BLaER1 (cell line): ENCODE data around the gene TGM6.

Source experiments
- H3K27ac ChIP-seq: shearing (Covaris generic); formaldehyde crosslinking; 2 replicates; pipeline ENCODE4 v1.8.1; 2022
- H3K27me3 ChIP-seq: shearing (Covaris generic); formaldehyde crosslinking; 2 replicates; pipeline ENCODE4 v1.8.1; 2022
- H3K36me3 ChIP-seq: shearing (Covaris generic); formaldehyde crosslinking; 2 replicates; pipeline ENCODE4 v1.8.1; 2022
- H3K4me1 ChIP-seq: shearing (Covaris generic); formaldehyde crosslinking; 2 replicates; pipeline ENCODE4 v1.8.1; 2022
- H3K4me2 ChIP-seq: shearing (Covaris generic); formaldehyde crosslinking; 2 replicates; pipeline ENCODE4 v1.8.1; 2022
- H3K4me3 ChIP-seq: shearing (Covaris generic); formaldehyde crosslinking; 2 replicates; pipeline ENCODE4 v1.8.1; 2022
- H3K9ac ChIP-seq: shearing (Covaris generic); formaldehyde crosslinking; 2 replicates; pipeline ENCODE4 v1.8.1; 2022
- H3K9me3 ChIP-seq: shearing (Covaris generic); formaldehyde crosslinking; 2 replicates; pipeline ENCODE4 v1.8.1; 2022
- H4K20me1 ChIP-seq: shearing (Covaris generic); formaldehyde crosslinking; 2 replicates; pipeline ENCODE4 v1.8.1; 2022
- Cebpa-rat ChIP-seq: shearing (Covaris generic); IDR thresholded peaks from 2 replicates; pipeline ENCODE4 v1.8.1; 2022

TGM6 gene

DNA sequence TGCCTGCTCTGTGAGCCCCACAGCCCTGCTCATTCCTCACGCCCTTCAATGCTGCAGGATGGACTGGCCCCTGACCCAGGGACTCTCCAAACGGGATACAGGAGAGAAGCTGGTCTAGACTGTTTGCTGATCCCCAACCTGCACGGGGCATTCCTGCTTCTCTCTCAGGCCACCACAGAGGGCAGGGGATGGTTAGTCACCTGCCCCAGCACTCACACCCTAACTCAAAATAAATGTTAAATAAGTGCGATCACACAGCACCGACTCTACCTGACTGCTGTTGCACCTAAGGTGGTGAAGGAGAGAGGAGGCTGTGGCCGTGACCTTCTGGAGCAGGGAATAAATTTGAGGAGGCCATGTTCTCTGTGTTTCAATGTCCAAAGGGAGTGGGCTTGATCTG is 39.9 kb upstream of the TGM6 start:
- Histone ChIP-seq H3K9me3 (no peaks in the 10 kb centered on the region), H3K4me3 (no peak overlapping the region), H3K4me2 (peak overlapping the region; percentile 67), H3K27ac (peak overlapping the region; percentile 35; the same call in 1 of the 2 replicates), H3K4me1 (peaks cover 28% of the 10 kb centered on the region), H3K9ac (peak overlapping the region; percentile 17; the same call in 1 of the 2 replicates), H3K27me3 (no peaks in the 10 kb centered on the region), H4K20me1 (no peaks in the 10 kb centered on the region), H3K36me3 (no peaks in the 10 kb centered on the region)
- no peak for TF ChIP-seq Cebpa-rat

DNA sequence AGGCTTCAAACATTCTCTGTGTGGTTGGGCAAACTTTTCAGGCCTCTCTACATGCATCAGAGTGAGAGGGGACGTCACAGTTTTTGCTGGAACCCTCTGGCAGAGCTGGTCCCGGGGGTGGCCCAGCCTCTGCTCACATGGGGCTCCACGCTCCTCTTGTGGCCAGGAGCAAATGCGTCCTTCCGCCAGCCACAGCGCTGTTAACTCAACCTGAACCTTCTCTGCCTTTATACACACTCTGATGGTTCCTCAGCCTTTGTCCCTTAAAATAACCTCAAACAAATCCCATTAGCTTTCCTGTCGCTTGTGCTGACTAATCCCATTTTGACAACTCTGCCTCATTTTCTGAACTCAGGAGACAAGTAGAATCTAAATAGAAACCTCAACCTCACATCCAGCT is 39.4 kb upstream of the TGM6 start:
- Histone ChIP-seq H3K4me2 (peak overlapping the region; percentile 67), H4K20me1 (no peaks in the 10 kb centered on the region), H3K27ac (peak overlapping the region; percentile 35; the same call in 1 of the 2 replicates), H3K9ac (peak overlapping the region; percentile 17; the same call in 1 of the 2 replicates), H3K4me3 (no peak overlapping the region), H3K4me1 (peaks cover 28% of the 10 kb centered on the region), H3K27me3 (no peaks in the 10 kb centered on the region), H3K9me3 (no peaks in the 10 kb centered on the region), H3K36me3 (no peaks in the 10 kb centered on the region)
- no peak for TF ChIP-seq Cebpa-rat

DNA sequence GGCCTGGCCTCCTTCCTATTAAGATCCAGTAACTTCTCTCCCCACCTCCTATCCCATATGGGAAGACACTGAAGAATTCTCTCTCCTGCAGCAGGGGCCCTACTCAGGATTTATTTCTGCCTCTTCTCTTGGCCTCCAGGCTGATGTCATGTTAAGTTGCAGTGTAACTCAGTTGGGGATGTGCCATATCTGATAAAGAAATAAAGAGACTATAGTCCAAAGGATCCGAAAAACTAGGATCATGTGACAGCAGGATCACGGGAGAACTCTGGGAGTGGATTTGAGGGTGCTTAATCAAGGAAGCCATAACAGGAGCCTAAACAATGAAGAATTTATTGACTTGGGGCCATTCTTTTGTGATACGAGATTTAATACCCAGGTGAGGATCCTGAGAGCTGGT is 38.5 kb upstream of the TGM6 start:
- no peaks in the 10 kb centered on the region for H4K20me1 ChIP-seq
- no peaks in the 10 kb centered on the region for H3K9me3 ChIP-seq

DNA sequence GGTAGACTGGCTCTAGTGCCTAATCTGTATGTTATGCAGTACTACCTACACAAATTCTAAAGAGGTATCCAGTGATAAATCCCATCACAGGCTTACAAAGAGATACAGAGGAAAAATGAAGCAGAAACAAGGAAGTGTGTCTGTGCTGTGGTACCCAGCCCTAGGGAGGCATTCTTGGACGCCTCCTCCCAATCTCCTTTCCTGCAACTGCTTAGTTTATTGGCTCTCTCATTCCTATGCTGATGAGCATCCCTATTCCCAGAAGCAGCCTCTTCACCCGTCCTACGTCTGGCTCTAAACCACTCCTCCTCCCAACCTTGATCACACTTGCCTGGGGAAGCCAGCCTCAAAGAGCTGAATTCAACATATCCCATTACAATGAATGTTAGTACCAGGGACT is 34.5 kb upstream of the TGM6 start:
- Histone ChIP-seq H3K27me3 (no peaks in the 10 kb centered on the region), H3K4me3 (no peak overlapping the region), H3K4me2 (no peak overlapping the region), H3K9me3 (no peaks in the 10 kb centered on the region), H3K27ac (no peak overlapping the region), H4K20me1 (no peaks in the 10 kb centered on the region), H3K9ac (no peak overlapping the region), H3K4me1 (peaks cover 20% of the 10 kb centered on the region), H3K36me3 (no peaks in the 10 kb centered on the region)
- no peak for TF ChIP-seq Cebpa-rat

More for the DNA sequence above, 38.5 kb upstream of the TGM6 start:
- no peak for TF ChIP-seq Cebpa-rat
- H3K27me3 ChIP-seq: no peaks in the 10 kb centered on the region
- no peak overlapping the region for H3K9ac ChIP-seq
- no peak overlapping the region for H3K4me3 ChIP-seq
- no peaks in the 10 kb centered on the region for H3K36me3 ChIP-seq
- peak overlapping the region; percentile 35; the same call in 1 of the 2 replicates for H3K27ac ChIP-seq
- peaks cover 28% of the 10 kb centered on the region for H3K4me1 ChIP-seq
- peak overlapping the region; percentile 67 for H3K4me2 ChIP-seq

DNA sequence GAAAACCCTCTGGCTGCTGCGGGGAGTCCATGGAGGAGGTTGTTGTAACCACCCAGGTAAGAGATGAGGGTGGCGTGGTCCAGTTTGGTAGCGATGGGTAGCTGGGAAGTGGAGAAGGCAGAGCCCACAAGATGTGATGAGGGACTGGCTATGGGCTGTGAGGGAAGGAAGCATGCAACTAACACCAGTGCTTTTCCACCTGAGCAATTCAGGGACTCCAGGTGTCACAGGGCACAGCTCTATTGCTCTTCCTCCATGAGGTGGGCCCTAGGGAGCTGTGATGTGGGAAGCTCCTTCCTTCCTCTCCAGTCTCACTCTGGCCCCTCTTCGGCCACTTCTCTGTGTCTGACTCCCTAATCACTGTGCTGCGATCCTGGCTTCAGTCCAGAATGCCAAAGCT is 32.4 kb upstream of the TGM6 start:
- Histone ChIP-seq H3K36me3 (no peaks in the 10 kb centered on the region), H3K4me2 (no peak overlapping the region), H3K9ac (no peak overlapping the region), H3K4me3 (no peak overlapping the region), H3K27me3 (no peaks in the 10 kb centered on the region), H3K9me3 (no peaks in the 10 kb centered on the region), H3K27ac (no peak overlapping the region), H3K4me1 (peaks cover 8% of the 10 kb centered on the region), H4K20me1 (no peaks in the 10 kb centered on the region)
- TF ChIP-seq Cebpa-rat: no peak

DNA sequence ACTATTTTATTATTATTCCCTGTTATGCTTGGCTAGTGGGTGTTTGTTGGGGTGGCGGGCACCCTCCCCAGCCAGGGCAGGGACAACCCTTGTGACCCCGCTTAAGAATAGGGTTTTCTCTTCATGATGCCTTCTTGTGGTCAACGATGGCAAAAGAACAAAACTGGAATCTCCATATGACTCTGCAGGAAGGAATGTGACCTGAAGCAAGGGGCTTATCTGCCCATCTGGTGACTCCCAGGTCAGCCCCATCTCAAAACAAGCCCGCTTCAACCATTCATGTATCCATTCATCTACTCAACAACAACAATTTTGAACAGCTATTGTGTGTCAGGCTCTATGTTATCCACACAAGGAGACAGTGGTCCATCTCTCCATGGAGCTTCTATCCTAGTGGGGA is 30.9 kb upstream of the TGM6 start:
- H3K4me1 ChIP-seq: peaks cover 8% of the 10 kb centered on the region
- H3K27ac ChIP-seq: no peak overlapping the region
- H4K20me1 ChIP-seq: no peaks in the 10 kb centered on the region
- no peak overlapping the region for H3K4me3 ChIP-seq
- TF ChIP-seq Cebpa-rat: no peak
- no peaks in the 10 kb centered on the region for H3K27me3 ChIP-seq
- H3K36me3 ChIP-seq: no peaks in the 10 kb centered on the region
- H3K9ac ChIP-seq: no peak overlapping the region
- no peak overlapping the region for H3K4me2 ChIP-seq
- no peaks in the 10 kb centered on the region for H3K9me3 ChIP-seq

DNA sequence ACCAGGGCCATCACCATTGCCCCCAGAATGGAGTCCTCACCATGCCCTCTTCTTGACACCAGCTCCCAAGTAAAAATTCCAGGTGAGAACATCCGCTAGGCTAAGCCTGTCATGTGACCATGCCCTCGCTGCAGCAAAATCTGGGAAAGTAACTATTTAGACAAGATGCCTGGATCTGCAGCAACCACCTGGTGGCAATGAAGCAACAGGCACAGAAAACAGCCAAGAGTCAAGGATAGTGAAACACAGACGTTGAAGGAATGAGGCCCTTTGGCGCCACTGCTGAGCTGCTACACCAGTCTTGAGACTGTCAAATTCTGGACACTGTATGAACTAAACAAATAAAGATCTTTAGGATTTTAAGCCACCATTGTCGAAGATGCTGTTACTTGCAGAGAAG is 30.1 kb upstream of the TGM6 start:
- no peaks in the 10 kb centered on the region for H3K27me3 ChIP-seq
- no peaks in the 10 kb centered on the region for H4K20me1 ChIP-seq
- no peak for TF ChIP-seq Cebpa-rat
- no peak overlapping the region for H3K9ac ChIP-seq
- peaks cover 8% of the 10 kb centered on the region for H3K4me1 ChIP-seq
- no peak overlapping the region for H3K27ac ChIP-seq
- H3K36me3 ChIP-seq: no peaks in the 10 kb centered on the region
- no peak overlapping the region for H3K4me2 ChIP-seq
- no peak overlapping the region for H3K4me3 ChIP-seq
- H3K9me3 ChIP-seq: no peaks in the 10 kb centered on the region

DNA sequence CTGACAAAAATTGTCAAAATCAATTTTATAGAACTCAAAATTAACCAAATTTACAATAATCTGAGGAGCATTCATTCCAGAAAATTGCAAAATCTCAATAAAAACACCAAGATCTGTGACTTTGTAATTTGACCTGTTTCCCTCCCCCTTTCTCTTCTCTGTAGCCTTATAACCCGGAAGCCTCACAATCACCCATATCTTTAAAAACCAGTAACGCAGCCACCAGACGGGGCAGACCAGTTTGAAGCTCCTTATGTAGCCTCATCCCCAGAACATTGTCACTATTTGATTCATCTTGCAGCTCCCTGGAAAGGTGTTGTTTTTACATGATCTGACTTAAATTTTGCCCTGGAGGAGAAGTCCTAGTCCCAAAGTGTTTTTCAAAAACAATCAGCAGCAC is 27.5 kb upstream of the TGM6 start:
- Histone ChIP-seq H3K27me3 (no peaks in the 10 kb centered on the region), H3K4me1 (peaks cover 7% of the 10 kb centered on the region), H3K27ac (no peak overlapping the region), H4K20me1 (no peaks in the 10 kb centered on the region), H3K36me3 (no peaks in the 10 kb centered on the region), H3K4me2 (no peak overlapping the region), H3K4me3 (no peak overlapping the region), H3K9me3 (no peaks in the 10 kb centered on the region), H3K9ac (no peak overlapping the region)
- TF ChIP-seq Cebpa-rat: no peak

DNA sequence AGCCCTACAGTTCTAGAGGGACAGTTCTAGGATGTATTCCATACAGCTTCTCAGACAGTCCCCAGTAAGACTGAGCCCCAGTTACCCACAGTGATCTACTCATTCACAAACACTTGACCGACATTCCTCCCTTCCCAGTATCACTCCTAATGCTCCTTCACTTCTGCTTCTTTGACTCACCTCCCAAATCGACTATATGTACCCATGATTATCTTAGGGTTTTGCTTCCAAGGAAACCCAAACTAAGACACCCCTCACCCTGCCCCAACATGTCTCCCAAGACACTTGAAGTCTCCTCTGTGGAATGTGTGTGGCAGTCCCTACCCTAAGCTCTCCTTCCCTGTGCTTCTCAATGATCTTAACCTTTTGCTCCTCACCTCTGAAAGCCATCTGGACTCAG is 23.6 kb upstream of the TGM6 start:
- Histone ChIP-seq H3K4me2 (no peak overlapping the region), H4K20me1 (no peaks in the 10 kb centered on the region), H3K9ac (no peak overlapping the region), H3K36me3 (no peaks in the 10 kb centered on the region), H3K4me3 (no peak overlapping the region), H3K27ac (no peak overlapping the region), H3K9me3 (peaks cover 16% of the 10 kb centered on the region), H3K4me1 (peaks cover 2% of the 10 kb centered on the region), H3K27me3 (no peaks in the 10 kb centered on the region)
- no peak for TF ChIP-seq Cebpa-rat

DNA sequence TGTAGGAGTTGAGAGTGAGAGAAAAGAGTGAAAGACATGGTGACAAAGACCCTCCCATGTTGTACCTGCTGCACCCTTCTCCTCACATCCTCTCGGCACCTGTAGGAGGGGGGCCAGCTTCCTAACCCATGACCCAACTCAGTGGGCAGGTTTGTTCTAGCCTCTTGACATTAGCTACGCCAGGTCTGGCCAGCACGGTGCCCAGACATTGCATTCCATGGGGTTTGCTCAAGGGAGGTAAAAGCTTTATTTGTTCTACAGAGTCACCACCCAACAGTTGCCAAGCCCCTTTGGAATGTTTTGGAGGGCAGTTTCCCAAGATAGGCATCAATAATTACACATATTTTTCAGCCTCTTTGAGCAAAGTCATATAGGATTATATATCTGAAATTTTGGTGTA is 22.7 kb upstream of the TGM6 start:
- Histone ChIP-seq H3K4me2 (no peak overlapping the region), H3K27me3 (no peaks in the 10 kb centered on the region), H3K36me3 (no peaks in the 10 kb centered on the region), H3K4me3 (no peak overlapping the region), H3K9me3 (peaks cover 20% of the 10 kb centered on the region), H3K9ac (no peak overlapping the region), H3K4me1 (no peaks in the 10 kb centered on the region), H4K20me1 (no peaks in the 10 kb centered on the region), H3K27ac (no peak overlapping the region)
- TF ChIP-seq Cebpa-rat: no peak

DNA sequence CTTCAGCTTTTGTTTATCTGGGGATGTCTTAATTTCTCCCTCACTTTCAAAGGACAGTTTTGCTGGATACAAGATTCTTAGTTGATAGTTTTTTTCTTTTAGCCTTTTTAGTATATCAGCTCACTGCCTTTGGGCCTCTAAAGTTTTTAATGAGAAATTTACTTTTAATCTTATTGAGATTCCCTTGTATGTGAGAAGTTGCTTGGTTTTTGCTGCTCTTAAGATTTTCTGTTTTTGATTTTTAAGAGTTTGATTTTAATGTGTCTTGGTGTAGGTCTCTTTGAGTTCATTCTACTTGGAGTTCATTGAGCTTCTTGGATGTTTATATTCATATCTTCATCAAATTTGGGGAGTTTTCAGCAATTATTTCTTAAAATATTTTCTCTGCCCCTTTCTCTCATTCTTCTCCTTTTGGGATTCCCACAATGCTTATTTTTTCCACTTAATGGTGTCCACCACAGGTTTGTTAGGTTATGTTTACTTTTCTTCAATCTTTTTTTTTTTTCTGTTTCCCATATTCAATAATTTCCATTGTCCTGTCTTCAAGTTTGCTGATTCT is 19.6 kb upstream of the TGM6 start:
- no peak overlapping the region for H3K27ac ChIP-seq
- no peak overlapping the region for H3K4me3 ChIP-seq
- TF ChIP-seq Cebpa-rat: no peak

More for the DNA sequence above, 19.6 kb upstream of the TGM6 start:
- no peaks in the 10 kb centered on the region for H3K4me1 ChIP-seq
- H3K27me3 ChIP-seq: no peaks in the 10 kb centered on the region
- H3K4me2 ChIP-seq: no peak overlapping the region
- no peaks in the 10 kb centered on the region for H4K20me1 ChIP-seq
- H3K9ac ChIP-seq: no peak overlapping the region
- H3K36me3 ChIP-seq: no peaks in the 10 kb centered on the region
- H3K9me3 ChIP-seq: peaks cover 20% of the 10 kb centered on the region
